Head of caudate nucleus (tissue), 42 donors: Measurements from ENCODE around the gene MED7.
A peak's percentile ranks its signal among the peaks of the same experiment; 100 is the strongest.

ENCODE experiments used
- DNase-seq, 42 donors: peaks; one replicate each; pipeline versions ENCODE4 v3.0.0 to v3.0.0-alpha.2; 2020 to 2021; ENCODE audit warnings: mixed read lengths in 7 of 42
- intact Hi-C: fragments of 100-400 bp; cut with DNase I; formaldehyde crosslinking; loops from one replicate; pipeline ENCODE4 v1.15.0; 2022

The MED7 gene

DNA sequence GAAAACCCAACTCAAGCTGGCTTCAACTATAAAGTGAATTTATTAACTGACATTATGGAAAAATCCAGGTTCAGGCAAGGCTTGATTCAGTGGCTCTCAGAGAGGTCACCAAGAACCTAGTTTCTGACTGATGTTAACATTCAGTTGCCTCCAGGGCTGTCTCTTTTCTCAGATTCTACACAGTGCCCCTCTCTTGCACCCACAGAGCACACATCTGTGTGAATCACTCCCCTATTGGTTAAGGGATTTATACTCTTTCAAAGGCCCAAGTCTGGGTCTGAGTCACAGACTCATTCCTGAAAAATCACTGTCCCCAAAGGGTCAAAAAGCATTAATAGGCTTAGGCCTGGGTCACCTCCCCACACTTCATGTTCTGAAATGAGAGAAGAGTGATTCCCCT is 27.7 kb downstream of the MED7 start:
- peak in 1 of 42 donors; percentile 26 for DNase-seq
- intact Hi-C loops = no loop called here

DNA sequence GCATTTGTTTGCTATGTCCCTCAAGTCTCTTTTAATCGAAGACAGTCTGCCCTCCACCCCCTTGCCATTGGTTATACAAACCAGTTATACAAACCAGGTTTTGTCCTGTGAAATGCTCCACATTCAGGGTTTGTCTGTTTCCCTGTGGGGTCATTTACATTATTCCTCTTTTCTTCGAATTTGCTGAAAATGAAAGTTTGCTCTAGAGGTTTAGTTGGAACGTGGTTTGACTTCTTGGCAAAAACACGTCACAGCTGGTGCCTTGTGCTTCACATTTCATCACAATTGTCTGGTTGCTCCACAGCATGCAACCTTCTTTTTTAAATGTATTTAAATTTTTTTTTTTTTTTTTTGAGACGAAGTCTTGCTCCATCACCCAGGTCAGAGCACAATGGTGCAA is 29.7 kb downstream of the MED7 start:
- intact Hi-C loops = no loop called here
- peak in 1 of 42 donors; percentile 2 for DNase-seq

DNA sequence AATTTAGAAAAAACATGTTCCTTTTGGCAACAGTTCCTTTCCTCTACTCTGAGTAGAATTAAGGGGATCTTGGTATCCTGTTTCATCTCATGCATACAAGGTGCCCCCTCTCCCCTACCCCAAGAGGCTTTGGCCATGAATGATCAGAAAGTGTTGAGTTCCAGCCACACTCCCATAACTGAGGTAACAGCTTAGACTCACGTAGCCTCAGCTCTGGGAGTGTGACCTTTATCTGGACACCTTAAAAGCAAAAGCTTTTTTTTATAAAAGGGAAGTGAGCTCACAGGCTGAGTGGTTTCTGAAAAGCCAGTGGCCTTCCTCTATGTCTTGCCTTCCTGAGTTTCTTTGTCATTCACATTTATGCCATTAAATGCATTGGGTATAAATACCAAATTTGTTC is 32.9 kb downstream of the MED7 start:
- intact Hi-C loops = no loop called here
- DNase-seq = peak in 1 of 42 donors; percentile 31

DNA sequence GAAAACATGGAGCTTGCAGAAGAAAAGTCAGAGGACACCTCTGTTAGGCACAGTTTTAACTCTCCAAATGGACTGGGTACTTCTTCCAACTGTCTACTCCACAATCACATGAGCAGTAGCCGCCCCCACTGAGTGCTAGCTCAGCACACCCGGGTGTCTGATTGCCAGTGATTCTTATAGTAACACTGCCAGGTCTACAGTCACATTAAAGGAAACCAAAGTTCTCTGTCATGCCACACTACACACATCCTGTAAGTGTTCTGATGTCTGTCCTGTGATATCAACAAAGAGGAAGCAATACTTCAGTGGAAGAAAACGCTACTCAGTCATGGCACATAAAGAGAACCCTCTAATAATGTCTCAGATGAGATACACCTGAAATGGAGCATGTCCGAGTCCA is 33.7 kb downstream of the MED7 start, which contains the start of gene HAVCR2:
HAVCR2 (minus strand) TSS at position 69 of the 400 bp plus-strand sequence; CDS start at position 8, 61 bp downstream.
- intact Hi-C loops = no loop called here
- DNase-seq = peak in 39 of 42 donors; percentile 25 to 79 (median 53)

DNA sequence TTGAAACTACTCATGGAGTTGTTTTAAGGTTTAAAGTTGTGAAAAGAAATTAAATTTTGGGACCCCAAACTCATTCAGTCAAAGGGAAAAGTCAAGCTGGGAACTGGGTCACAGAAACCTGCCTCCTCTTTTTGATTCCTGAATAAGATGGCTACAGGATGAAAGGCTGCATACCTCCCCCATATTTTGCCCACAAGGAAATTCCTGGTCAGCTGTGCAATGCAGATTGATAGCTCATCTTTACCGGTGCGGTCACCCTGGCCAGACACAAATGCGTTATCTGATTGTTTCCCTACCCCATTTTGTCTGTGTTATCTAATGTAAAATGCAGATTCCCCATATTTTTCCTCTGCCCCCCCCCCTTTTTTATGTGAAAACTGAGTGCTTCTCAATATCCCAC is 35.2 kb downstream of the MED7 start:
- intact Hi-C loops = no loop called here
- peak in 1 of 42 donors; percentile 38 for DNase-seq

DNA sequence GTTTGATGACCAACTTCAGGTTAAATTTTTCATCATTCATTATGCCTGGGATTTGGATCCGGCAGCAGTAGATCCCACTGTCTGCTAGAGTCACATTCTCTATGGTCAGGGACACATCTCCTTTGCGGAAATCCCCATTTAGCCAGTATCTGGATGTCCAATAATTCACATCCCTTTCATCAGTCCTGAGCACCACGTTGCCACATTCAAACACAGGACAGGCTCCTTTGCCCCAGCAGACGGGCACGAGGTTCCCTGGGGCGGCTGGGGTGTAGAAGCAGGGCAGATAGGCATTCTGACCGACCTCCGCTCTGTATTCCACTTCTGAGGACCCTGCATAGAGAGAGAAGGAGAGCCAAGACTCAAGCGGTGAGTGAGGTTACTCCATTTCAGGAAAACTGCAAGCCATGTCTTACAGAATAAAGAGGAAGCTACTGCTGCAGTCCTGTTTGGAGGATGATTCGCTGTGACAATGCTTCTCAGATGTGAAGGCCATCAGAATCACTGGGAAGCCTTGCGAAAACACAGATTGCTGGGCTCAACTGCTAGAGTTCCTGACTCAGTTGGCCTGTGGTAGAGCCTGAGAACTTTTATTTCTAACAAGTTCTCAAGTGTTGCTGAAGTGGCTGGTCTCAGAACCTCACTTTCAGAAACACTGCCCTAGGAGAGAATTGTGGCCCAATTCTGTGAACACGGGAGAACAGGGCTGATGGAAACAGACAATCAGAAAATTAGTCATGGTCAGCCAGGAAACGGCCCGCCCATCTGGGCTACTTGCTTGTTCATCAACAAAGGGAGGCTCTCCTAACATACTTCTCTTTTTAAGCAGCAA is 35.8 kb downstream of the MED7 start:
- intact Hi-C loops = no loop called here
- DNase-seq = peak in 9 of 42 donors; percentile 14 to 59 (median 35)

DNA sequence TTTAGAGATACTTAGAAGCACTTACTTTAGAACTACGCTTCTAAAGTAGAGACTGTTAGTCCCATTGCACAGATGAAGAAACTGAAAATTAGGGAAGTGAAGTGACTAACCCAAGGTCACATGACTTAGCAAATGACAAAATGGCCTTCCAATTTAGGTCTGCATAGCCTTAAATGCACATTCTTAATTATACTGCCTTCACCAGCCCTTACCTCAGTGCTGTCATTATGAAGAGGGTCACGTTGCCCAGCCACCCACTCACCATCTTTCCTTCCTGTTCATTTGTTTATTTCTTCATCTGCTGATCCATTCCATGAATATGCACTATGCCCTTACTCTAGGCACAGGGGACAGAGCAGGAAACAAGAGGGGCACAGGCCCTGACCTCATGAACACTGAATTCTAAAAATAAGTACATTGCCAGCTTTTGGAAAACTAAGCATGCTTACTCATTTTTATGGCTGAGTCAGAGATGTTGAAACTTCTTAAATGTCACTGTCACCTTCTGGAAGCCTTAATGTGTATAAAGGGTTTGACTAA is 42.5 kb downstream of the MED7 start:
- intact Hi-C loops = no loop called here

DNA sequence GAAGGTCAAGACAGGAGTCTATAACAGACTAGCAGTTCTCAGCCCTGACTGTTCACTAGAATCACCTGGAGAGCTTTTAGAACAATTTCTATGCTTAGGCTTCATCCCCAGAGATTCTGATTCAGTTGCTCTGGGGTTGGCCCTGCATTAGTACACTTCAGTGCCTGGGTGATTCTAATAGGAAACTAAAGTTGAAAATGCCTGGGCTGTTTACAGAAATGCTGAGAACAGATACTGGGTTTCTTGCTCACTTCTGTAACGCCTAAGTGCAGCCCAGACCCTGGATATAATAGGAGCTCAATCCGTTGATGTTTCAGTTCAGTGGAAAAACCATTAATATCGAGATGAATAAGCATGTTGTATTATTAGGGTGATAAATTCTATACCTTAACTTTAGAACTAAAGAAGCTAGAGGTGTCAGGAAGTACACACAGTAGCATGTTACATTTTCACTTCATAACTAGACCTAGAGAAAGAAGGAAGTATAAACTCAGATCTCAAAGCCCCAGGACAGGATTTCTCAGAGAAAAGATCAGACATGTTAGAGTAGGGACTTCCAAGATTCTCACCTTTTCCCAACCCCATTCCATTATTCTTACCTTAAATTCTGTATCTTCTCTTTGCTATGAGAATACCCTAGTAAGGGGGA is 54.2 kb downstream of the MED7 start:
- intact Hi-C loops = no loop called here

More for the DNA sequence above, 42.5 kb downstream of the MED7 start:
- DNase-seq = peak in 2 of 42 donors; percentile 9 to 35

More for the DNA sequence above, 54.2 kb downstream of the MED7 start:
- DNase-seq = no peak
